OCI-LY1 (cell line): ENCODE results near the gene TRMU.
A peak's percentile ranks its signal among the peaks of the same experiment; 100 is the strongest.

ENCODE experiments used
- H2AFZ ChIP-seq: fragments of 200-600 bp; sonication (generic), shearing (Covaris generic); 2 replicates; pipeline ENCODE4 v1.6.0; 2014; ENCODE audit warnings: antibody characterized with exemption, mild to moderate bottlenecking, low read length
- H3F3A ChIP-seq: fragments of 200-600 bp; sonication (generic), shearing (Covaris generic); 2 replicates; pipeline ENCODE4 v1.6.0; 2014; ENCODE audit warnings: mild to moderate bottlenecking, antibody characterized with exemption, low read length, moderate library complexity; ENCODE audit not compliant: insufficient read depth
- H3K27ac ChIP-seq: fragments of 200-600 bp; sonication (generic); 2 replicates; pipeline ENCODE4 v1.5.1; 2014; ENCODE audit warnings: low read length, mixed run types, mild to moderate bottlenecking, low read depth; ENCODE audit not compliant: poor library complexity, severe bottlenecking
- H3K27me3 ChIP-seq: fragments of 200-600 bp; sonication (generic); 2 replicates; pipeline ENCODE4 v1.6.0; 2014; ENCODE audit warnings: antibody characterized with exemption, mild to moderate bottlenecking, low read length, moderate library complexity; ENCODE audit not compliant: insufficient read depth
- H3K36me3 ChIP-seq: fragments of 200-600 bp; sonication (generic); 2 replicates; pipeline ENCODE4 v1.6.1; 2014; ENCODE audit warnings: mild to moderate bottlenecking, antibody characterized with exemption, low read length, moderate library complexity, mixed read lengths; ENCODE audit not compliant: insufficient read depth
- H3K4me1 ChIP-seq: fragments of 200-600 bp; sonication (generic); 2 replicates; pipeline ENCODE4 v1.5.1; 2014; ENCODE audit warnings: mild to moderate bottlenecking, low read length, moderate library complexity; ENCODE audit not compliant: insufficient read depth, severe bottlenecking
- H3K4me2 ChIP-seq: fragments of 200-600 bp; sonication (generic), shearing (Covaris generic); 2 replicates; pipeline ENCODE4 v1.6.1; 2014; ENCODE audit warnings: low read length
- H3K4me3 ChIP-seq: fragments of 200-600 bp; sonication (generic); 2 replicates; pipeline ENCODE4 v1.5.1; 2014; ENCODE audit warnings: low read length, low read depth, mild to moderate bottlenecking, mixed read lengths; ENCODE audit not compliant: poor library complexity, severe bottlenecking
- H3K79me2 ChIP-seq: fragments of 200-600 bp; shearing (Covaris generic); 2 replicates; pipeline ENCODE4 v1.6.1; 2016; ENCODE audit warnings: mixed run types, low read length, mixed read lengths; ENCODE audit not compliant: insufficient read depth
- H3K9ac ChIP-seq: fragments of 200-600 bp; sonication (generic), shearing (Covaris generic); 2 replicates; pipeline ENCODE4 v1.6.1; 2014; ENCODE audit warnings: mild to moderate bottlenecking, low read length, mixed read lengths
- H3K9me2 ChIP-seq: fragments of 200-600 bp; sonication (generic), shearing (Covaris generic); 2 replicates; pipeline ENCODE4 v1.6.1; 2014; ENCODE audit warnings: low read depth, mild to moderate bottlenecking, low read length, mixed read lengths
- H3K9me3 ChIP-seq: fragments of 200-600 bp; shearing (Covaris generic); 2 replicates; pipeline ENCODE4 v1.6.1; 2014; ENCODE audit warnings: low read length, mixed read lengths
- H4K20me1 ChIP-seq: fragments of 200-600 bp; sonication (generic), shearing (Covaris generic); 2 replicates; pipeline ENCODE4 v1.6.0; 2016; ENCODE audit warnings: mild to moderate bottlenecking, low read length; ENCODE audit not compliant: insufficient read depth
- EZH2 ChIP-seq: fragments of 200-600 bp; sonication (generic), shearing (Covaris generic); IDR thresholded peaks from 2 replicates; pipeline ENCODE4 v1.8.0; 2017; ENCODE audit warnings: borderline replicate concordance, mixed run types, mild to moderate bottlenecking, antibody characterized with exemption, low read length, moderate library complexity, mixed read lengths
- TF ChIP-seq, protein P1 (sequence below): fragments of 200-600 bp; sonication (generic), shearing (Covaris generic); IDR thresholded peaks from 2 replicates; pipeline ENCODE4 v1.5.1; 2017; ENCODE audit warnings: mild to moderate bottlenecking, antibody characterized with exemption, low read length, moderate library complexity, mixed read lengths

TRMU gene

GRCh38 chr22:46354176-46354992 is 18.9 kb downstream of the TRMU start:
- Histone ChIP-seq H3F3A (no peaks in the 10 kb centered on the region), H3K9me2 (no peaks in the 10 kb centered on the region), H3K9me3 (no peaks in the 10 kb centered on the region), H3K36me3 (peaks cover 86% of the 10 kb centered on the region), H3K4me3 (no peak overlapping the region), H3K27me3 (no peaks in the 10 kb centered on the region), H3K27ac (no peak overlapping the region), H3K79me2 (no peaks in the 10 kb centered on the region), H3K9ac (no peak overlapping the region), H2AFZ (no peak overlapping the region), H4K20me1 (no peaks in the 10 kb centered on the region), H3K4me2 (no peak overlapping the region), H3K4me1 (peaks cover 11% of the 10 kb centered on the region)
- TF ChIP-seq EZH2 = no peak
- TF ChIP-seq, protein P1, sequence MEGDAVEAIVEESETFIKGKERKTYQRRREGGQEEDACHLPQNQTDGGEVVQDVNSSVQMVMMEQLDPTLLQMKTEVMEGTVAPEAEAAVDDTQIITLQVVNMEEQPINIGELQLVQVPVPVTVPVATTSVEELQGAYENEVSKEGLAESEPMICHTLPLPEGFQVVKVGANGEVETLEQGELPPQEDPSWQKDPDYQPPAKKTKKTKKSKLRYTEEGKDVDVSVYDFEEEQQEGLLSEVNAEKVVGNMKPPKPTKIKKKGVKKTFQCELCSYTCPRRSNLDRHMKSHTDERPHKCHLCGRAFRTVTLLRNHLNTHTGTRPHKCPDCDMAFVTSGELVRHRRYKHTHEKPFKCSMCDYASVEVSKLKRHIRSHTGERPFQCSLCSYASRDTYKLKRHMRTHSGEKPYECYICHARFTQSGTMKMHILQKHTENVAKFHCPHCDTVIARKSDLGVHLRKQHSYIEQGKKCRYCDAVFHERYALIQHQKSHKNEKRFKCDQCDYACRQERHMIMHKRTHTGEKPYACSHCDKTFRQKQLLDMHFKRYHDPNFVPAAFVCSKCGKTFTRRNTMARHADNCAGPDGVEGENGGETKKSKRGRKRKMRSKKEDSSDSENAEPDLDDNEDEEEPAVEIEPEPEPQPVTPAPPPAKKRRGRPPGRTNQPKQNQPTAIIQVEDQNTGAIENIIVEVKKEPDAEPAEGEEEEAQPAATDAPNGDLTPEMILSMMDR = no peak

DNA sequence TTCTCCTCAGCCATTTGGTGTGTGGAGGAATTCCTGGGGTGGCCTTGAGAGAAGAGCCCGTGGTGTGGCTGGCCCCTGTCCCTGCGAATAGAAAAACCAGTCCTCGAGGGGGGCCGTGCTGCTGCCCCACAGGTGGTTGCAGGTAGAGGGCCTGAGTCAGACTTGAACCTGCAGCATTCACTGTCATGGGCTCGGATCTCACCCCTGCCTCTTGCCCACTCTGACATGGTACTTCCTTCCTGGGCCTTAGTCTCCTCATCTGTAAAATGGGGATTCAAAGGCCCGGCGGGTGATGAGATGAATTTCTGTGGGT is 19.4 kb downstream of the TRMU start:
- no peaks in the 10 kb centered on the region for H3F3A ChIP-seq
- H3K27ac ChIP-seq = no peak overlapping the region
- H3K79me2 ChIP-seq = no peaks in the 10 kb centered on the region
- no peaks in the 10 kb centered on the region for H3K27me3 ChIP-seq
- no peak overlapping the region for H3K4me2 ChIP-seq
- H3K9me2 ChIP-seq = no peaks in the 10 kb centered on the region
- TF ChIP-seq EZH2 = no peak
- TF ChIP-seq, protein P1 = no peak
- no peaks in the 10 kb centered on the region for H4K20me1 ChIP-seq
- no peak overlapping the region for H2AFZ ChIP-seq
- H3K4me3 ChIP-seq = no peak overlapping the region
- peaks cover 81% of the 10 kb centered on the region for H3K36me3 ChIP-seq
- H3K4me1 ChIP-seq = peaks cover 11% of the 10 kb centered on the region
- no peaks in the 10 kb centered on the region for H3K9me3 ChIP-seq
- no peak overlapping the region for H3K9ac ChIP-seq

GRCh38 chr22:46355369-46355995 is 20.0 kb downstream of the TRMU start:
- H4K20me1 ChIP-seq = no peaks in the 10 kb centered on the region
- H3K79me2 ChIP-seq = no peaks in the 10 kb centered on the region
- no peak overlapping the region for H3K4me3 ChIP-seq
- no peaks in the 10 kb centered on the region for H3F3A ChIP-seq
- H3K27me3 ChIP-seq = no peaks in the 10 kb centered on the region
- H3K9ac ChIP-seq = no peak overlapping the region
- H3K27ac ChIP-seq = no peak overlapping the region
- H3K36me3 ChIP-seq = peaks cover 75% of the 10 kb centered on the region
- no peak overlapping the region for H3K4me2 ChIP-seq
- no peak for TF ChIP-seq EZH2
- TF ChIP-seq, protein P1 = peak; percentile 91
- H2AFZ ChIP-seq = no peak overlapping the region
- peaks cover 11% of the 10 kb centered on the region for H3K4me1 ChIP-seq
- no peaks in the 10 kb centered on the region for H3K9me3 ChIP-seq
- no peaks in the 10 kb centered on the region for H3K9me2 ChIP-seq
